Heart right ventricle (tissue), 16 donors: ENCODE measurements around the gene ANKRD13D. TPM values are rescaled to one million over a fixed set of nuclear protein-coding genes. Genes with fewer than 3 reads are reported as not detected.

Experiments used
- ATAC-seq, 8 donors: fragments of 200-7000 bp; cut with Tn5 transposase; one replicate each; pipeline ENCODE4 v1.9.1; 2020; ENCODE audit warnings: mild to moderate bottlenecking in 8 of 8, moderate library complexity in 8 of 8, moderate number of reproducible peaks in 1 of 8
- DNase-seq, 2 donors: peaks; one replicate each; pipeline ENCODE4 v3.0.0-alpha.2; 2020
- H3K27ac ChIP-seq, 10 donors: fragments of 200-600 bp; sonication (generic) in 2 of 10; one replicate each; pipeline versions ENCODE4 v1.5.0 to v1.8.0; 2020 to 2022; ENCODE audit warnings: mild to moderate bottlenecking in 3 of 10
- H3K27me3 ChIP-seq, 7 donors: fragments of 200-600 bp; one replicate each; pipeline ENCODE4 v1.8.0; 2021 to 2022; ENCODE audit warnings: mild to moderate bottlenecking in 2 of 7
- H3K36me3 ChIP-seq, 9 donors: fragments of 200-600 bp; sonication (generic) in 1 of 9; one replicate each; pipeline versions ENCODE4 v1.5.0 to v1.8.0; 2020 to 2022; ENCODE audit warnings: mild to moderate bottlenecking in 2 of 9
- H3K4me1 ChIP-seq, 9 donors: fragments of 200-600 bp; sonication (generic) in 1 of 9; one replicate each; pipeline versions ENCODE4 v1.5.0 to v1.8.0; 2020 to 2022; ENCODE audit warnings: mild to moderate bottlenecking in 4 of 9
- H3K4me3 ChIP-seq, 10 donors: fragments of 200-600 bp; sonication (generic) in 2 of 10; one replicate each; pipeline versions ENCODE4 v1.5.0 to v1.8.0; 2020 to 2022; ENCODE audit warnings: mild to moderate bottlenecking in 7 of 10, moderate library complexity in 2 of 10
- H3K9me3 ChIP-seq, 11 donors: fragments of 200-600 bp in 10 of 11; sonication (generic) in 2 of 11; one replicate each; pipeline versions ENCODE4 v1.5.0 to v1.8.0; 2013 to 2022; ENCODE audit warnings: mild to moderate bottlenecking in 2 of 11, control low read depth in 1 of 11, moderate library complexity in 1 of 11
- WGBS, 2 donors: extraction: QIAGEN DNeasy Blood & Tissue Kit; methylation state at CpG; one replicate each; pipeline ENCODE4 v1.1.7; 2013; ENCODE audit warnings: inconsistent platforms in 1 of 2; 5-methylcytosine and 5-hydroxymethylcytosine counted together
- intact Hi-C, 10 donors: fragments of 100-400 bp; cut with DNase I; formaldehyde crosslinking; loops; one replicate each; pipeline versions ENCODE4 v1.11.1 to v1.14.2; 2022
- polyA plus RNA-seq, 2 donors: library from polyadenylated mRNA; stranded (reverse); fragments of 200-250 nt; gene quantifications; one replicate each; pipeline ENCODE4 v1.2.3, GENCODE V29; 2013
- total RNA-seq, 10 donors: library from RNA; stranded (reverse); fragmentation: NEBNext Ultra II Directional in 3 of 10; extraction: Animal tissue kit (Norgen Biotek cat#: 25700) in 3 of 10; gene quantifications; one replicate each; pipeline versions ENCODE4 v1.2.1 to v1.2.4, GENCODE V29; 2021 to 2023
- TF ChIP-seq, protein P1 (sequence below), 9 donors: fragments of 200-600 bp; sonication (generic) in 2 of 9; IDR thresholded peaks; one replicate each; pipeline versions ENCODE4 v1.5.0 to v1.8.0; 2021 to 2022; ENCODE audit warnings: antibody characterized with exemption in 9 of 9, mild to moderate bottlenecking in 5 of 9, moderate library complexity in 1 of 9
- donor health status: Arrhythmogenic right ventricular cardiomyopathy.
- donor health status: ischemic (EF 13 %, LVEDD 7.1; RV severe dilation, severe dysfunction).
- donor health status: healthy with polysubstance abuse.
- donor health status: DM: no; HTN: yes; CAD: no.
- donor health status: DM: no; HTN: no; CAD: no.
- donor health status: ischemic (EF 25% LVEDD 6.9; RV normal size, moderate dysfunction).
- donor health status: ischemic (EF 25% LVEDD 5.7; RV mildly dilated, moderate dysfunction).
- donor health status: healthy.
- donor health status: DM: yes; HTN: yes; CAD: no.
- donor health status: Ischemic cardiomyopathy.
- donor health status: ischemic (EF 35%, LVEDD 5.7; RV mildly dilated, moderate dysfunction).
- donor health status: nonischemic (EF 11% LVEDD 7.7; RV severe dilation, severe dysfunction).
- donor health status: DM: yes; HTN: yes; CAD: no.
- donor health status: PGD.
- donor health status: ischemic (EF 29% LVEDD 5.4; RV normal size, mild dysfunction).
- donor health status: nonischemic (EF 23%, LVEDD 6.1; RV moderate dilation, normal function).

The ANKRD13D gene
- total and polyA plus RNA-seq, 12 donors: 7.9 to 39.4 (median 13.3) TPM

DNA sequence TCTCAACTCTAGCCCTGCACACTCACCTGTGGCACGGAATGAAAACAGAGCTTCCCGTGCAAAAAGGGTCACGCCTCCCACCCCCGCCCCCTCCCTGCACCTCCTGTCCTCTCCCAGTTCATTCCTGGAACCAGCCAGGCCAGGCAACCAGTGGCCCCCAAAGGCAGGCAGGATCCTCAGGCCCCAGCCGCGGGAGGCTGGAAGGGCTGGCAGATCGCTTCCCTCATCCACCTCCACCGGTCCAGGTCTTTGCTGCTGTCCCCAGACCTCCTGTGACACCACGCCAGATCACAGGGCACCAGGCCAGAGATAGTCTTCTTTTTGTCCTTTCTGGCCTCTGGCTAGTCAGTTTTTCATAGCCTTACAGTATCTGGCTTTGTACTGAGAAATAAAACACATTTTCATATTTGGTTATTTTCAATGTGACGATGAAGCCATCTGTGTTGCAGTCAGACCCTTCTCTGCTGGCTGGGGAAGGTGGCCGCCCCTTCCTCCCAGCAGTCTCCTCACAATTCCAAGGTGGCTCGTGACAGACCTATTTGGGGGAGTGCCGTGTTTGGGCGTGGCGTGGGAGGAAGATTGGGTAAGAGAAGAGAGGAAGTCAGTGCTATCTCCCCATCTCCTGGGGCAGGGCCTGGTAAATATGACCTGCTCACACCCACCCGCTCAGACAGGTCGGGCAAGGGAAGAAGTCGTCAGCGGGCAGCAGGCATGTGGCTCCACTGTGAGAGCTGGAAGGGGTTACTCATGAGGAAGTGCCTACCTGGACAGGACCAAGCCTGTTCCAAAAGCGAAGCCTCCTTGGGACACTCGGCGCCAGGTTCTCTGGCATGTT is 23.3 kb downstream of the ANKRD13D start:
- Histone ChIP-seq H3K27me3 (no peaks in the 10 kb centered on the region), H3K27ac (peak overlapping the region in 1 of 10 donors; percentile 73), H3K36me3 (peaks cover 0 to 43% (median 9%) of the 10 kb centered on the region in 9 donors), H3K9me3 (no peaks in the 10 kb centered on the region), H3K4me1 (peaks cover 0 to 22% (median 7%) of the 10 kb centered on the region in 9 donors), H3K4me3 (no peak overlapping the region)
- DNase-seq: no peak
- intact Hi-C loops: loop anchor here in 4 of 10 donors (10.0 kb wide), 2 partner anchors 72 to 228 kb away; no protein-coding TSS in a partner anchor
- TF ChIP-seq, protein P1, sequence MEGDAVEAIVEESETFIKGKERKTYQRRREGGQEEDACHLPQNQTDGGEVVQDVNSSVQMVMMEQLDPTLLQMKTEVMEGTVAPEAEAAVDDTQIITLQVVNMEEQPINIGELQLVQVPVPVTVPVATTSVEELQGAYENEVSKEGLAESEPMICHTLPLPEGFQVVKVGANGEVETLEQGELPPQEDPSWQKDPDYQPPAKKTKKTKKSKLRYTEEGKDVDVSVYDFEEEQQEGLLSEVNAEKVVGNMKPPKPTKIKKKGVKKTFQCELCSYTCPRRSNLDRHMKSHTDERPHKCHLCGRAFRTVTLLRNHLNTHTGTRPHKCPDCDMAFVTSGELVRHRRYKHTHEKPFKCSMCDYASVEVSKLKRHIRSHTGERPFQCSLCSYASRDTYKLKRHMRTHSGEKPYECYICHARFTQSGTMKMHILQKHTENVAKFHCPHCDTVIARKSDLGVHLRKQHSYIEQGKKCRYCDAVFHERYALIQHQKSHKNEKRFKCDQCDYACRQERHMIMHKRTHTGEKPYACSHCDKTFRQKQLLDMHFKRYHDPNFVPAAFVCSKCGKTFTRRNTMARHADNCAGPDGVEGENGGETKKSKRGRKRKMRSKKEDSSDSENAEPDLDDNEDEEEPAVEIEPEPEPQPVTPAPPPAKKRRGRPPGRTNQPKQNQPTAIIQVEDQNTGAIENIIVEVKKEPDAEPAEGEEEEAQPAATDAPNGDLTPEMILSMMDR (IDR thresholded peaks at IDR 0.05): no peak
- ATAC-seq: no peak
- WGBS, 2 donors: 75 to 78% methylated on average over 22 of the region's 22 CpGs

DNA sequence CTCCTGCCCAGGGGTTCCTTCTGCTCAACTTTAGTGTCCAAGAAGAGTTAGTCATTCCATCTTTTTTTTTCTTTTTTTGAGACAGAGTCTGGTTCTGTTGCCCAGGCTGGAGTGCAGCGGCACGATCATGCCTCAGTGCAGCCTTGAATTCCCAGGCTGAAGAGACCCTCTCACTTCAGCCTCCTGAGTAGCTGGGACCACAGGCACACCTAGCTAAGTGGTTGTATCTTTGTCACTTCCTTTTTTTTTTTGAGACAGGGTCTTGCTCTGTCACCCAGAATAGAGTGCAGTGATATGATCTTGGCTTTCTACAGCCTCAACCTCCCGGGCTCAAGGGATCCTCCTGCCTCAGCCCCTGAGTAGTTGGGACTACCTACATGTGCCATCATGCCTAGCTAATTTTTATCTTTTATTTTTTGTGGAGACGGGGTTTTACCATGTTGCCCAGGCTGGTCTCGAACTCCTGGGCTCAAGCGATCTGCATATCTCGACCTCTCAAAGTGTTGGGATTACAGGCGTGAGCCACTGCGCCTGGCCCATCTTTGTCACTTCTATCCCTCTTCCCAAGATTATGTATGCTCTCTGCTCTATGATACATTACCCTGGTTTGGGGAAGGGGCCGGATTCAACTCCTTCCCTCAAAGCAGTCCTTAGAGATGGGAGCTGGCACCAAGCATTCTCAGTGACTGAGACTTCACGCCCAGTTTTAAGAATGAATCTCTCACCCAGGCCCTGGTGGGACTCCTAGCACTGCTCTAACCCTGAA is 24.2 kb downstream of the ANKRD13D start:
- DNase-seq: no peak
- Histone ChIP-seq H3K4me3 (no peak overlapping the region), H3K36me3 (peaks cover 0 to 34% (median 9%) of the 10 kb centered on the region in 9 donors), H3K4me1 (peaks cover 0 to 27% (median 11%) of the 10 kb centered on the region in 9 donors), H3K9me3 (no peaks in the 10 kb centered on the region), H3K27me3 (no peaks in the 10 kb centered on the region), H3K27ac (peak overlapping the region in 1 of 10 donors; percentile 73)
- ATAC-seq: no peak
- 88 to 89% methylated on average over 11 of the region's 11 CpGs for WGBS, 2 donors
- intact Hi-C loops: loop anchor here in 4 of 10 donors (10.0 kb wide), 2 partner anchors 71 to 229 kb away; no protein-coding TSS in a partner anchor
- TF ChIP-seq, protein P1 (IDR thresholded peaks at IDR 0.05): no peak

DNA sequence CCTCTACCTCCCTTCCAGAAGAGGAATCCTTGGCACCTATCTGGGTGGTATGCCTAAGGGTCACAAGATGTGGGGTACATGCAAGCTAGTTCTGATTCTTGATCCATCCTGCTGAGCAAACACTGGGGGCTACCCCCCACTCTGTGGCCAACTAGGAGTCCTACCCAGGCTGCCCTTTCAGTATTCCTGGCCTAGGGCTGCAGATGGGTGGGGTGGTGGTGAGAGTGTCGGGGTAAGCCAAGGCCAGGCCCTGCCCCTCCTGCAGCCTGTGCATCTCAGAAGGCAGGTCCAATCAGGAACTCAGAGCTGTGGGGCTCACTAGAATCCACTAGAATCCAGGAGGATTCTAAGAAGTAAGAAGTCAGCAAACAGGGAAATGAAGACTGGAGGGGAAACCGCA is 25.1 kb downstream of the ANKRD13D start:
- TF ChIP-seq, protein P1 (IDR thresholded peaks at IDR 0.05): no peak
- ATAC-seq: no peak
- Histone ChIP-seq H3K27ac (no peak overlapping the region), H3K4me1 (peaks cover 4 to 35% (median 19%) of the 10 kb centered on the region in 9 donors), H3K27me3 (no peaks in the 10 kb centered on the region), H3K36me3 (peaks cover 0 to 24% (median 8%) of the 10 kb centered on the region in 9 donors), H3K9me3 (no peaks in the 10 kb centered on the region), H3K4me3 (no peak overlapping the region)
- intact Hi-C loops: loop anchor here in 4 of 10 donors (10.0 kb wide), 2 partner anchors 71 to 229 kb away; no protein-coding TSS in a partner anchor
- 88 to 93% methylated on average over 2 of the region's 2 CpGs for WGBS, 2 donors
- DNase-seq: no peak

DNA sequence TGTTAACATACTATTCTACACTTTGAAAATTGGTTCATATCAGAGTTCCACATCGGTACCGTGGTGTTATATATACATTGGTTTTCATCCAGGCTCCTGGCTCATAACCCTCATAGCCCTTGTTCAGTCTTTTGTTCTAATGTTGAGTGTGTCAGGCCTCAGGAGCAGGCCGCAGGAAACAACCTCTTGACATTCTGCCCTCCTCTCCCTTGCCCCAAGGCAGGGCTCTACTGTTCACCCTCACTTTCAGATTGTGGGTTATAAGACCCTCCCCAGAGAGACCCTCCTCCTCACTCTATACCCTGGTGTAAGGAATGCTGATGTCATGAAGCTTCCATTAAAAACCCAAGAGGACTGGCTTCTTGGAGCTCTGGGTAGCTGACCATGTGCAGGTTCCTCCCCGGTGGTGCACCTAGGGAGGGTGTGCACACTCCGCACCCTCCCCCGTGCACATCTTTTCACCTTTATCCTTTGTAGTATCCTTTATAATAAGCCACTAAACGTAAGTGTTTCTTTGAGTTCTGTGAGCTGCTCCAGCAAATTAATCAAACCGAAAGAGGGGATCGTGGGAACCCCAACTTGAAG is 26.3 kb downstream of the ANKRD13D start:
- Histone ChIP-seq H3K27ac (no peak overlapping the region), H3K4me1 (peaks cover 4 to 35% (median 19%) of the 10 kb centered on the region in 9 donors), H3K27me3 (no peaks in the 10 kb centered on the region), H3K9me3 (no peaks in the 10 kb centered on the region), H3K4me3 (no peak overlapping the region), H3K36me3 (peaks cover 0 to 12% (median 0%) of the 10 kb centered on the region in 9 donors)
- DNase-seq: no peak
- no peak for ATAC-seq
- TF ChIP-seq, protein P1 (IDR thresholded peaks at IDR 0.05): no peak
- intact Hi-C loops: loop anchor here in 5 of 10 donors (5.0 to 10.0 kb wide), 3 partner anchors 48 to 231 kb away; partner anchors contain the start of gene GRK2 (in 1 of the 5)
- WGBS, 2 donors: 85 to 89% methylated on average over 9 of the region's 9 CpGs
